Stimulated activated naive CD8-positive, alpha-beta T cell treated with anti-CD3 and anti-CD28 coated beads, Interleukin-15, amount 100 ng/mL, for 72 hours (primary cell): ENCODE measurements around the gene NOXO1.
"Not testable (repeated sequence)": the region's sequence is repeated elsewhere in the genome, so short reads cannot be mapped to it uniquely, and the experiment has no call there.

ENCODE experiments used
- ATAC-seq: fragments of 150-1000 bp; cut with Tn5 transposase; 2 replicates; pipeline ENCODE4 v1.10.0; 2021; ENCODE audit warnings: mild to moderate bottlenecking, moderate library complexity
- DNase-seq, 2 donors: peaks; one replicate each; pipeline ENCODE4 v3.0.0; 2021 to 2022
- H3K27ac Mint-ChIP-seq, 2 donors: one replicate each; pipeline ENCODE4 v1.8.0; 2022; ENCODE audit warnings: mild to moderate bottlenecking in 2 of 2, mixed read lengths in 2 of 2, moderate library complexity in 2 of 2
- H3K27me3 Mint-ChIP-seq: one replicate; pipeline ENCODE4 v1.8.0; 2022; ENCODE audit warnings: mixed read lengths
- H3K4me1 Mint-ChIP-seq: one replicate; pipeline ENCODE4 v1.8.0; 2022; ENCODE audit warnings: mild to moderate bottlenecking, mixed read lengths
- H3K4me3 Mint-ChIP-seq, 2 donors: one replicate each; pipeline ENCODE4 v1.8.0; 2022; ENCODE audit warnings: mild to moderate bottlenecking in 2 of 2, mixed read lengths in 2 of 2, moderate library complexity in 1 of 2
- H3K9me3 Mint-ChIP-seq, 2 donors: one replicate each; pipeline ENCODE4 v1.8.0; 2022; ENCODE audit warnings: mixed read lengths in 2 of 2

The NOXO1 gene

DNA sequence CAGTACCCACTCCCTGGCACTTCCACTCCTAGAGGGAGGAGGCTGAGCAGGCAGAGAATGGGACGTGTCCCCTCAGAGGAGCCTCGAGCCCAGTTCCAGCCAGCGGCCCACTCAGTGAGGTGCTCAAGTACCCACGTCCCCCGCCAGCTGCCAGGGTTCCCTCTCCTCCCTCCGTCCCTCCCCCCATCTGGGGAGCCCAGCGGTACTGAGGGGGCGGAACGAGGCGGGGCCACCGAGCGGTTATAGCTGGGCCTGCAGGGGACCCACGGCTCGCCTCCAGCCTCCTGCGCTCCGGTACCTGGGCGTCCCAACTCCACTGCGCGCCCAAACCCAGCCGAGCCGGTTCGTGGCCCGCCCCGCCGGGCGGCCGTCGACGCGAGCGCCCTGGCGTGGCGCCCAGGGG lies 38.2 kb upstream of the NOXO1 start, which contains the start of gene NPW:
NPW (plus strand) TSS at position 268 of the 403 bp plus-strand sequence.
- peak within 1 kb of the TSS in 1 of 2 donors; percentile 59 for H3K27ac Mint-ChIP-seq
- H3K9me3 Mint-ChIP-seq: no peaks in the 10 kb centered on the region
- DNase-seq (peak; percentile 40 to 41), ATAC-seq (peak; percentile 33)
- H3K4me1 Mint-ChIP-seq: peaks cover 43% of the 10 kb centered on the region
- H3K27me3 Mint-ChIP-seq: peaks cover 55% of the 10 kb centered on the region
- peak within 1 kb of the TSS; percentile 71 to 86 for H3K4me3 Mint-ChIP-seq

- no peak for DNase-seq
- Mint-ChIP-seq H3K4me3 (no peak overlapping the region), H3K9me3 (no peaks in the 10 kb centered on the region), H3K4me1 (peaks cover 17% of the 10 kb centered on the region), H3K27ac (peak overlapping the region in 1 of 2 donors; percentile 48), H3K27me3 (peaks cover 38% of the 10 kb centered on the region)
- no peak for ATAC-seq
Measured at GRCh38 chr16:2016407-2016922, 35.2 kb upstream of the NOXO1 start.

- Mint-ChIP-seq H3K4me1 (peaks cover 11% of the 10 kb centered on the region), H3K9me3 (no peaks in the 10 kb centered on the region), H3K27me3 (peaks cover 32% of the 10 kb centered on the region), H3K27ac (no peak overlapping the region), H3K4me3 (no peak overlapping the region)
- no peak for ATAC-seq
- no peak for DNase-seq
Measured at GRCh38 chr16:2015947-2016208, 34.6 kb upstream of the NOXO1 start.

DNA sequence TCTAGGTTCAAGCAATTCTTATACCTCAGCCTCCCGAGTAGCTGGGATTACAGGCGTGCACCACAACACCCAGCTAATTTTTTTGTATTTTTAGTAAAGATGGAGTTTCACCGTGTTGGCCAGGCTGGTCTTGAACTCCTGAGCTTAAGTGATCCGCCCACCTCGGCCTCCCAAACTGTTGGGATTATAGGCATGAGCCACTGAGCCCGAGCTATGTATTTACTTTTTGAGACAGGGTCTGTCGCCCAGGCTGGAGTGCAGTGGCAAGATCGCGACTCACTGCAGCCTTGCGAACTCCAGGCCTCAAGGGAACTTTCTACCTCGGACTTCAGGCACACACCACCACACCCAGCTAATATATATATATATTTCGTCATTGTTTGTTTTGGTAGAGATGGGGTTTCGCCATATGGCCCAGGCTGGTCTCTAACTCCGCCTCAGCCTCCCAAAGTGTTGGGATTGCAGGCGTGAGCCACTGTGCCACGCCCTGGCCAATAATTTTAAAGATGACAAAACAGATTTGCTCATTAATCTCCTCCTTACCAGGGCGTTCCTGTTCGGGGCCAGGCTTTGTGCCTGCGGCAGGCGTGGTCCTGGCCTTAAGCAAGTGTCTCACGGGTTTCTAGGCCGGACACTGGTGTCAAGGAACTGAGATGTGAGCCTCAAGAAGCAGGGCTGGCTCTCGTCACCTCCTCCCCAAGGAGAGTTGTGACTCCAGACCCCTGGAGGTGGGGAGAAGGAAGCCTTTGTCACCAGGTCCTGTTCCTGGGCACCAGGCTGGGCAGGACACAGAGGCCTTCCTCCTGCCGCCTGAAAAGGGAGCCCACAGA lies 34.1 kb upstream of the NOXO1 start:
- DNase-seq (no peak), ATAC-seq (no peak)
- Mint-ChIP-seq H3K4me3 (no peak overlapping the region), H3K27me3 (peaks cover 27% of the 10 kb centered on the region), H3K9me3 (no peaks in the 10 kb centered on the region), H3K27ac (peak overlapping the region; percentile 52 to 59), H3K4me1 (peaks cover 9% of the 10 kb centered on the region)

GRCh38 chr16:2013527-2013926 lies 32.3 kb upstream of the NOXO1 start:
- DNase-seq: no peak
- H3K9me3 Mint-ChIP-seq: no peaks in the 10 kb centered on the region
- no peak overlapping the region for H3K4me3 Mint-ChIP-seq
- peaks cover 11% of the 10 kb centered on the region for H3K4me1 Mint-ChIP-seq
- no peak overlapping the region for H3K27ac Mint-ChIP-seq
- H3K27me3 Mint-ChIP-seq: peaks cover 9% of the 10 kb centered on the region
- ATAC-seq: no peak

GRCh38 chr16:2011726-2012125 lies 30.5 kb upstream of the NOXO1 start:
- not testable (repeated sequence) for H3K27me3 Mint-ChIP-seq, DNase-seq, ATAC-seq, H3K9me3 Mint-ChIP-seq, H3K4me3 Mint-ChIP-seq, H3K27ac Mint-ChIP-seq
- peaks cover 29% of the 10 kb centered on the region for H3K4me1 Mint-ChIP-seq

- DNase-seq (peak; percentile 76 to 79), ATAC-seq (peak; percentile 93)
- Mint-ChIP-seq H3K4me1 (peaks cover 47% of the 10 kb centered on the region), H3K4me3 (peak within 1 kb of the TSS; percentile 96 to 97), H3K9me3 (no peaks in the 10 kb centered on the region), H3K27ac (peak within 1 kb of the TSS; percentile 97), H3K27me3 (no peaks in the 10 kb centered on the region)
Measured at GRCh38 chr16:2009791-2010510, 28.7 kb upstream of the NOXO1 start, which contains the start of gene ZNF598. ZNF598 (minus strand) TSS chr16:2009821.

GRCh38 chr16:2009164-2009711 lies 28.0 kb upstream of the NOXO1 start:
- peak in 1 of 2 donors; percentile 31 for DNase-seq
- Mint-ChIP-seq H3K9me3 (no peaks in the 10 kb centered on the region), H3K4me1 (peaks cover 54% of the 10 kb centered on the region), H3K27me3 (no peaks in the 10 kb centered on the region), H3K4me3 (peak overlapping the region; percentile 96 to 97), H3K27ac (peak overlapping the region; percentile 94 to 95)
- ATAC-seq: peak; percentile 47

- Mint-ChIP-seq H3K4me3 (peak overlapping the region; percentile 96 to 97), H3K4me1 (peaks cover 59% of the 10 kb centered on the region), H3K27ac (peak overlapping the region; percentile 94 to 95), H3K9me3 (no peaks in the 10 kb centered on the region), H3K27me3 (no peaks in the 10 kb centered on the region)
- ATAC-seq (peak; percentile 11), DNase-seq (peak; percentile 23 to 53)
Measured at GRCh38 chr16:2008631-2009163, 27.4 kb upstream of the NOXO1 start.

DNA sequence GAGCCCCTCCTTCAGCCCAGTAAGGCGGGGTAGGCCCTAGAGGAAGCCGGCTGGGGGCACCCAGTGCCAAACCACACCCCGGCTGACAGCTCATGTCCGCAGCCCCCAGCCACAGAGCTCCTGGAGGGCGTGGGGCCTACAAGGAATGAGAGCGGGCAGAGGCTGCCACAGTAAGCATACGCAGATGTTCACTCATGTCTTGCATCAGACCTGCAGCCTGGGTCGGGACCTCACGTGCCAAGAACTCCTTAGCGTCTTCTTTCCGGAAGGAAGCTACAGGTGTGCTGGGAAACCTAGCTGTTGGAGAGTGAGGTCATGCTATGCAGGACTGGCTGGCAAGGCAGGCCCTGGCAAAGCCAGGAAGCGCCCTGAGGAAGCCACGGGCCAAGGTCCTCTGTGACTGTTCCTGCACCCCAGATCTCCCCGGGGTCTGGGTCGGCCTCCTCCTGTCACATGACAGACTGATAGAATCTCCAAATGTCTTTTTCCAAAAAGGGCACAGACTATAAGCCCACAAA lies 26.8 kb upstream of the NOXO1 start:
- ATAC-seq (peak; percentile 40), DNase-seq (peak; percentile 31 to 58)
- H3K27ac Mint-ChIP-seq: peak overlapping the region; percentile 94 to 95
- no peaks in the 10 kb centered on the region for H3K9me3 Mint-ChIP-seq
- H3K27me3 Mint-ChIP-seq: no peaks in the 10 kb centered on the region
- H3K4me1 Mint-ChIP-seq: peaks cover 59% of the 10 kb centered on the region
- peak overlapping the region; percentile 96 to 97 for H3K4me3 Mint-ChIP-seq

- peaks cover 59% of the 10 kb centered on the region for H3K4me1 Mint-ChIP-seq
Measured at GRCh38 chr16:2007081-2007836, 26.0 kb upstream of the NOXO1 start.

DNA sequence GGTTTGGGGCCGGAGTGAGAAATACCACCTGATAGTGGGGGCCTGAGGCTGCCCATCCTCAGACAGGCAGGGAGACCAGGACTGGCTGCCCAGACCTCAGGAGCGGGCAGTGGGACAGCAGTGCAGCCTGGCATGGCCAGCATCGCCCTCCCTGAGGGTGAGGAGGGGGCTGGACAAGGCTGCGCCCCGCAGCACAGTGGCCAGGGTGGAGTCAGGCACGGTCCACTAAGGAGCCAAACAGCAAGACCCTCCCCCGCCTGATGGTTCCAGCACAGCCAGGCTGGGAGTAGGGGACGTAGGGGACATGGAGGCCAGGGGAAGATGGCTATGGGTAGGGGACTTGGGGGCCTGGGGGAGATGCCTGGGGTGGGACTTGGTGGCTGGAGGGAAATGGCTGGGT lies 25.0 kb upstream of the NOXO1 start:
- Mint-ChIP-seq H3K4me3 (peak overlapping the region; percentile 96 to 97), H3K4me1 (peaks cover 59% of the 10 kb centered on the region), H3K9me3 (no peaks in the 10 kb centered on the region), H3K27ac (peak overlapping the region in 1 of 2 donors; percentile 84), H3K27me3 (no peaks in the 10 kb centered on the region)
- ATAC-seq (no peak), DNase-seq (no peak)

More at GRCh38 chr16:2007081-2007836, 26.0 kb upstream of the NOXO1 start:
- Mint-ChIP-seq H3K4me3 (peak overlapping the region; percentile 96 to 97), H3K27me3 (no peaks in the 10 kb centered on the region), H3K9me3 (no peaks in the 10 kb centered on the region), H3K27ac (peak overlapping the region; percentile 94 to 95)
- ATAC-seq: no peak
- DNase-seq: no peak

- peak overlapping the region in 1 of 2 donors; percentile 80 for H3K27ac Mint-ChIP-seq
- H3K4me3 Mint-ChIP-seq: peak overlapping the region in 1 of 2 donors; percentile 70
- ATAC-seq (no peak), DNase-seq (no peak)
- H3K4me1 Mint-ChIP-seq: peaks cover 59% of the 10 kb centered on the region
- no peaks in the 10 kb centered on the region for H3K9me3 Mint-ChIP-seq
- no peaks in the 10 kb centered on the region for H3K27me3 Mint-ChIP-seq
Measured at GRCh38 chr16:2005646-2006045, 24.4 kb upstream of the NOXO1 start.

DNA sequence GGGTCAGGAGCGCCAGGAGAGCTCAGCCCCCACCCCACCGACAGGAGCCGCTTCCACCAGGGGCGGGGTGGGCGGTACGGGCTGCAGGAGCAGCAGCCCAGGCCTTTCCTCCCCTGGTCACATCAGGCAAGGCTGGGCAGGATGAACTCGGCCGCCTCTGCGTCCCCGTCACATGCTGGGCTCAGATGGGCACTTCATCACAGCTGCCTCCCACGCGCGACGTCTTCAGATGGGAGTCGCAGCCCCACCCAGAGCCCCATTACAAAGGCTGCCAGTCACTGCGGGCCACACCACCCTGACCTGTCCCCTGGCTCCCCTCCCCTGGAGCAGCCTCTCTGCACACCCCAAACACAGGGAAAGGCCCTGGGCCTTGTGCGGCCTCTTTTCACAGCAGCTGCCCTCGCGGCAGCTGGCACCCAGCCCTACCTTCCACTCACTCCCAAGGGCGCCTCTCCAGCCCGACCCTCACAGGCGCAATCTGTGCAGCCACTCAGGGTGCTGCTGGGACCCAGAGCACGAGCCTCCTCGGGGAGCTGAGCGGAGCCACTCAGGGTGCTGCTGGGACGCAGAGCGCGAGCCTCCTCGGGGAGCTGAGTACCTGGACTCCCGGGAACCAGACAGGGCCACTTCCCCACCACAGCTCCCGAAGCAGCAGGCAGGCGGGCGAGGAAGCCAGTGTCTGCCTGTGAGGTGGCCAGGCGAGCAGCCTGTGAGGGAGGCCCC lies 23.7 kb upstream of the NOXO1 start:
- no peak for ATAC-seq
- Mint-ChIP-seq H3K9me3 (no peaks in the 10 kb centered on the region), H3K4me3 (peak overlapping the region in 1 of 2 donors; percentile 46), H3K27me3 (no peaks in the 10 kb centered on the region), H3K4me1 (peaks cover 53% of the 10 kb centered on the region), H3K27ac (no peak overlapping the region)
- no peak for DNase-seq
